ENCODE measurements around the gene ZNF576.
"Not testable (repeated sequence)": the region's sequence is repeated elsewhere in the genome, so short reads cannot be mapped to it uniquely, and the experiment has no call there.

Gene ZNF576

DNA sequence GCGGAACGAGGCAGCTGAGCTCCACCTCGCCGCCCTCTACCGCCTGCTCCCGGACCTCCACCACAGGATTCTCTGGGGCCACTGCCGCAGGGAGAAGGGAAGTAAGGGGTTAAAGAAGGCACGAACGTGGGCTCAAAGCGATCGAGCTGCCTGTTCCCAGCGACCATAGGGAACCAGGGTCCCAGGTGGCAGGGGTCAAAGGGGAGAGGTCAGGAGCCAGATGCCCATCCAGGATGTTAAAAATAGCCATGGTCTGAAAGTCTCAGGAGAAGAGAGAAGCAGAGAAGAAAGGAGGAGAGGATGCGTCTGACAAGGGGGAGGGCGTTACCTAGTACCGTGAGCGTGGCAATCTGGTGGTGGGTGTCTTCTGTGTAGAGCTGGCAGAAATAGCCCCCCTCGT, 30.4 kb downstream of the ZNF576 start:
- DNase-seq (ENCODE audit: low spot score): no peak

DNA sequence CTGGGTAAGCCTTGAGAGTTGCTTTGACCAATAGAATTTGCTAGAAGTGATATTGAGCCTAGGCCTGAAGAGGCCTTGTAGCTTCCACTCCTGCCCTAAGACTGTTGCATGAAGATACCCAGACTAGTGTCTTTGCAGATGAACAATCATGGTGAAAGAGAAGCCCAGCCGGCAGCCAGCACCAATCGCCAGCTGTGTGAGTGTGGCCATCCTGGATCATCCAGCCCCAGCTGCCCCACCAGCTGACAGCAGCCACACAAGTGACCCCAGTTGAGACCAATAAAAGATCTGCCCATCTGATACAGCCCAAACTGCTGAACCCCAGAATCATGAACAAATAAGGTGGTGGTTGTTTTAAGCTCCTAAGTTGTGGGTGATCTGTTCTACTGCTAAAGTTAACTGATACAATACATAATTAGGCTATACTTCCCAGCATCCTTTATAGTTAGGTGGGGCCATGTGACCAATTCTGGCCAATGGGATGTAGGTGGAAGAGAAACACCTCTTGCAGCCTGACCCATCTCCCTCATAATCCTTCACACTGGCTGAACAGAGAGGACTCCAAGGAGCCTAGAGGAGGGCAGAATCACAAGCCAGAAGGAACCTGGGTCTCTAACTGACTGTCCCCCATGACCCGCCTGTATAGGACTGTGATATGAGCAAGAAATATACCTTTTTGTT, 32.4 kb downstream of the ZNF576 start:
- DNase-seq (ENCODE audit: low spot score): no peak

DNA sequence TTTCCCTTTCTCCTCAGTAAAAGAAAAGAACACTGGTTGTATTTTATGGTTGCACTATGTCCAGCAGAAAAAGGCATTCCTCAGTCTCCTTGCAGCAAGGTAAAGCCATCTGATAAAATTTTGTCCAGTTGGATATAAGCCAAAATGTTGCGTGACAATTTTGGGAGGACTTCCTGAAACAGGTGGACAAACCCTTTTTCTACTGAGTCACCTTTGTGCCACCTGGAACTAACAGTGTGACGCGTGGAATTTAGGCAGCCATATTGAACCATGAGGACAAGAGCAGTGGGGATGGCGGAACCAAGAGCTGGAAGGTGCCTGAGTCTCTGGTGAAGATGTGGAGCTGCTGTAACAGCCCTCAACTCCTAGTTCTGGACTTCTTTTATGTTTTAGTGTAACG, 35.1 kb downstream of the ZNF576 start:
- DNase-seq (ENCODE audit: low spot score): no peak

DNA sequence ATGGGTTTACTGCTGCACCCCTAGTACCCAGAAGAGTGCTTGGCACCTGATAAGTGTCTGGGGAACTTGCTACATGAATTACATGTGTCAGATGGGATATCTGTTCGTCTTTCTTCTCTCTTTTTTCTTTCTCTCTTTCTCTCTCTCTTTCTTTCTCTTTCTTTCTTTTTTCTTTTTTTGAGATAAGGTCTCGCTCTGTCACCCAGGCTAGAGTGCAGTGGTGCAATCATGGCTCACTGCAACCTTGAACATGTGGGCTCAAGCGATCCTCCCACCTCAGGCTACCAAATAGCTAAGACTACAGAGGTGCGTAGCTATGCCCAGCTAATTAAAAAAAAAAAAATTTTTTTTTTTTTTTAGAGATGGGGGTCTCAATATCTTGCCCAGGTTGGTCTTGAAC, 37.1 kb downstream of the ZNF576 start:
- no peak for DNase-seq (ENCODE audit: low spot score)

DNA sequence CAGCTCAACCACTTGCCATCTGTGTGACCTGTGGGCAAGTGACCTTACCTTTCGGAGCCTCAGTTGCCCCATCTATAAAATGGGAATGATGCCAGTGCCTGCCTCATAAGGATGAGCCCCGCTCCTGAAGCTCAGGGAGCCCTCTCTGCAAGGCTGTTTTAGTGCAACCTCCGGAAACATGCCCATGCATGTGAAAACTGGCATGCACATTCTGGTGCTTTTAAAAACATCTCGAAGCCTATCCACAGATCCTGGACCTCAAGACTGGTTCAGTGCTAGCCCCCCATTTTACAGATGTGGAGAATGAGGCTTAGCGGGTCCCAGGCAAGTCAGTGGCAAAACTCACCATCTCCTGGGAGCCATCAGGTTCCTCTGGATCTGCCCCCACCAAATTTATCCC, 37.7 kb downstream of the ZNF576 start:
- DNase-seq (ENCODE audit: low spot score): no peak

DNA sequence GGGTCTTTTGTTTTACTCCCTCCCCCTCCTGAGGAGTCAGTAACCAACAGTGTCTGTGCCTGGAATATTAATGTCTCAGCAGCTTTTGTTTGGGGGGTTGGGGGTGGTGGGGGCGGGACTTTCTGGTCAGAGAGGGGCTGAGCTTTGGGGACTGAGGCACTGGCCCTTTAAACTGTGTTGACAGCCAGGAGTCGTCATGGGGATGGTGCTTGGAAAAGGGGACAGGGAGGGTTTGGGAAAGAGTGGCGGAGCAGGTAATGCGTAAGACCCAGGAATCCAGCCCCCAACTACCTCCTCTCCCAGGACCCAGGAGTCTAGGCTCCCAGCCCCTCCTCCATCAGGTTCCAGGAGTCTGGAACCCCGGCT, 38.1 kb downstream of the ZNF576 start:
- DNase-seq (ENCODE audit: low spot score): no peak

DNA sequence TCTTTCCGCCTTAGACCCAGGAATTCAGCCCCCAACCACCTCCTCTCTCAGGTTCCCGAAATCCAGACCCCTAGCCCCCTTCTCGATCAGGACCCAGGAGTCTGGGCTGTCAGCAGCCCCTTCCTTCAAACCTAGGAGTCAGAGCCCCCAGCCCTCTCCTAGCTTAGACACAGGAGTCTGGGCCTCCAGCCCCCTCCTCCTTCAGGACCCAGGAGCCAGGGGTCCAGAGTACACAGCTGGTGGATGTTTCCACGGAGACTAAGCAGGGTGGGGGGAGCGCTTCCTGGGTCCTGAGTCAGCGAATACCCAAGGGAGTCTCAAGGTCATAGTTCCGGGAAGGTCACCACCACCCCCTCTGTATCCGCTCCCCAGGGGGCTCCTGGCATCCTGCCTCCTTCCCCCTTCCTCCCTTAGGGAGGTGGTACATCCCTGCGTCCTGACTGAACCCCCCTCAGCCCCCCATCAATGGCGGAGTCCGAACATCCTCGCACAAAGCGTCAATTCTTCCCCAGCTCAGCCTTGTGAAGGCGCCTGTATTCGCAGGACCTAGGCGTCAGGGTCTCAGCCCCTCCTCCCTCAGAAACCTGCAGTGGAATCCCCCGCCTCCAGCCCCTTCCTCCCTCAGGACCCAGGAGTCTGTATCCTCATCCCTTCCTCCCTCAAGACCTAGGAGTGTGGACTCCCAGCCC, 38.6 kb downstream of the ZNF576 start:
- DNase-seq (ENCODE audit: low spot score): no peak

DNA sequence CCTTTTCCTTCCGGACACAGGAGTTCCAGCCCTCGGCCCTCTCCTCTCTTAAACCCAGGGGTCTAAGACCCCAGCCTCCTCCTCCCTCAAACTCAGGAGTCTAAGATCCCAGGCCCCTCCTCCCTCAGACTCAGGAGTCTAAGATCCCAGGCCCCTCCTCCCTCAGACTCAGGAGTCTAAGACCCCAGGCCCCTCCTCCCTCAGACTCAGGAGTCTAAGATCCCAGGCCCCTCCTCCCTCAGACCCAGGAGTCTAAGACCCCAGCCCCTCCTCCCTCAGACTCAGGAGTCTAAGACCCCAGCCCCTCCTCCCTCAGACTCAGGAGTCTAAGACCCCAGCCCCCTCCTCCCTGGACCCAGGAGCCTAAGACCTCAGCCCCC, 39.2 kb downstream of the ZNF576 start:
- not testable (repeated sequence) for DNase-seq (ENCODE audit: low spot score)

DNA sequence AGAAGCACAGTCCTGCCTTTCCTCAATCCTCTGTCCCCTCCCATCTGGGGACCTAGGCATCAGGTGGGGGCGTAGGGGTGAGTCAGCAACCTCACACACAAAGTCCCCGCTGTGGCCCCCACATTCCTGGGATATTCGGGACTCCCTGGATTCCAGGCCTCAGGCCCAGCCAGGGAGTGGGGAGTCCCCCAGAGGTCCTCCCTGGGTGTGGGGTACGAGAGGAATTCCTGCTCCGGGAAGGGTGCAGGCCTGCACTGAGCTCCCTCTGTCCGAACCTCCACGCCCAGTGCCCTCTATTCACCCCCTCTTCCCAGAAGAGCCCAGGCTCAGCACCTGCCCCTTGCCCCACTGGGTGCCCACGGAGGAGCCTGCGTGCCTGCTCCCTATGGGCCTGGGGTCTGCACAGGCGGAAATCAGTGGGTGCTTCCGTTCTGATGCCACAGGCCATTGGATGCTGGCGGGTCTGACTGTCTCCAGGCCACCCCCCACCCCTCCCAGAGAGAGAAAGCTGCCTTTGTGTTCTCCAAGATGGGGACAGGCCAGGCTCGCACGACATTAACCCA, 39.8 kb downstream of the ZNF576 start:
- DNase-seq (ENCODE audit: low spot score): no peak

DNA sequence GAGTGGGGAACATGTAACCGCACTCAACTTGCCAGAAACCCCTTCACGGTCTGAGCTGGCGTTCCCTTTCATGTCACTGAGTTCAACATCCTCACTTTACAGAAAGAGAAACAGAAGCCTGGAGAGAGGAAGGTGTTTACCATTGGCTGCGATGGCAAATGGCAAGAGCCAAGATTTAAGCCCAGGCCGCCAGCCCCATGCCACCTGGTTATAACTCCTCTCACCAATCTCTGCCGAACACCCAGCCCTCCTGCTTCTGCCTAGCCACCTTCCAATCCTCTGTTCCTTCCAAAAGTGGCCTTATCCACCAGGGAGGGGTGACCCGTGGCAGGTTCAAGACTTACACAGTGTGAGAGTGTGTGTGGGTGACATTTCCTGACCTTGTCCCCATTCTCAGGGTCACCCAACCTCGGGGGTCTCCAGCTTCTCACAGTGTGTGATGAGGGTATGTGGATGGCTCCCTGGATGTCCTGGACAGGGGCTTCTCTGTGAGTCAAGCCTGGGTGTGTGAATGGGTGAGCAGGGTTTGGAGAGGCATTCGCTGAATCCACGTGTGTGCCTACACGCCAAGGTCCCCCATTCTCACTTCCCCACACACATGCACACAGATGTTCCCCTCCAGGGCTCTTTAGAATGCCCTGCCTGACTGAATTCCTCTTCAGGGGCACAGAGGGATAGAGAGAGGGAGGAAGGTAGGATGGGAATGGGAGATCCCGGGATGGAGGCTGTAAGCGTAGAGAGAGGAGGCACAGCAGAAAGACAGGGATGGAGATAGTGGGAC, 42.0 kb downstream of the ZNF576 start:
- no peak for DNase-seq (ENCODE audit: low spot score)

DNA sequence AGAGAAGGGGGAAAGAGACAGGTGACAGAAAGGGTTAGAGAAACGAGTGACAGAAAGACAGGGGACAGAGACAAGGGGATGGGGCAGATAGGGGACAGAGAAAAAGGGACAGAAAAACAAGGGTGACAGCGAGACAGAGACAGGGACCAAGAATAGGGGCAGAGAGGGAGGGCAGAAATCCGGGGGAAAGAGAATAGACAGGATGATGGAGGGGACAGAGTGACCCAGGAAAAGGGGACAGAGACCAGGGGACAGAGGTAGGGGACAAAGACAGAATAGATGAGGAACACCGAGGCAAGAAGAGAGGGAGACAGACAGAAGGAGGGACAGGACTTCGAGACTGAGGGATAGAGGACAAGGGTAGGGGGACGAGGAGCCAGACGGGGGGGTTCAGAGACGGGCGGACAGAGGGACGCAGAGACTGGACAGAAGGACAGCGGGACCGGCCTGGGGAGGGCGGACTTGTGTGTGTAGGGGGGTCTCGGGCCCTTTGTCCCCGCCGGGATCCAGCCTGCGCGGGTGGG, 42.7 kb downstream of the ZNF576 start:
- DNase-seq (ENCODE audit: low spot score): no peak

DNA sequence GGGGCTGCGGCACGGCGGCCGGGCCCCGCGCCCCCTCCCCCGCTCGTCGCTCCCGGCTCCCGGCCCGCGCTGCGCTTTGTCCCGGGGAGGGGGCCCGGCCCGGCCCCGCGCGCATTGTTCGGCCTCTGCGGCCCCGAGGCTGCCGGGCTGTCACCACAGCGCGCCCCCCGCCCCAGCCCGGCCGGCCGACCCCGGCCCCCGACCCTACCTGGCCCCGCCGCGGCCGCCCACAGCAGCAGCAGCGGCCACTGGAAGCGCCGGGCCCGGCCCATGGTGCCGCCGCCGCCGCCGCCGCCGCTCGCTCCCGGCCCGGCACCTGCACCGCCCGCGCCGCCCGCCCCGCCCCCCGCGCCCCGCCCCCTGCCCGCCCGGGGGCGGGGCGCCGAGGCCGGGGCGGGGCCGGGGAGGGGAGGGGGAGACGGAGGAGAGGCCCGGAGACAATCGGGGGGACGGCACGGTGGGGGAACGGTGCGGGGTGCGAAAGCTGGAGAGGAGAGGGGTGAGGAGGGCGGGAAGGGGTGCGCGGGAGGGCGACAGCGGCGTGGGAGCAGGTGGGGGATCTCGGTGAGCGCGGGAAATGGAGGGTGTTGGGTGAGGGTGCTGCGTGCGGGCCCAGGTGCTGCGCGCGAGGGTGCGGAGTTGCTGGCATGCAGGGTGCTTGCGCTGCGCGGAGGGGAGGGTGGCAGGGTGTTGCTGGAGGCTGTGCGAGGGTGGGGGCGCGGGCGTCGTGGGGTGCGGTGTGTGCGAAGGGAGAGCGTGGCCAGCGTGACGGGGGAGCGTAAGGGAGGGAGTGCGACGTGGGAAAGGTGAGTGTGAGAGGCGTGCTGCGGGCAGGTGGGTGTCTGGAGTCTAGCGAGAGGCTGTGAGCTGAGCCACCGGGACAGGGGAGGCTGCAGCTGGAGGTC, 43.4 kb downstream of the ZNF576 start, which contains the start of gene CADM4:
Gene CADM4, minus strand, starts transcription at position 332 of the 905 bp plus-strand sequence. Its CDS starts 60 bp downstream, at position 272.
- DNase-seq (ENCODE audit: low spot score): no peak

DNA sequence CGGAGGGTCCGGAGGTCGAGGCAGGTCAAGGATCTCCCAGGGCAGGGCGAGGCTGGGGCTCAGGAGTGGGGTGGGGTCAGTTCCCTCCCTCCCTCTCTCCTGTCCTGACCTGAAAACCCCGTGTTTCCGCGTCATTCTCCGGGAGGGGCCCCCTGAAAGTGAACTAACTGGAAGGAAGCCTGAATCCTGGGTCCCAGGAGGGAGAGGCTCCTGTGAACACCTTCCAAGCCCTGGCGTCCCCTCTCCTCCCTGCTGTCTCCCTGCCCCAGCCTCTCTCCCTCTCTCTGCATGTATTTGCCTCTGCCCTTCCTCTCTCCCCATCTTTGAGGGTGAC, 44.0 kb downstream of the ZNF576 start:
- no peak for DNase-seq (ENCODE audit: low spot score)

DNA sequence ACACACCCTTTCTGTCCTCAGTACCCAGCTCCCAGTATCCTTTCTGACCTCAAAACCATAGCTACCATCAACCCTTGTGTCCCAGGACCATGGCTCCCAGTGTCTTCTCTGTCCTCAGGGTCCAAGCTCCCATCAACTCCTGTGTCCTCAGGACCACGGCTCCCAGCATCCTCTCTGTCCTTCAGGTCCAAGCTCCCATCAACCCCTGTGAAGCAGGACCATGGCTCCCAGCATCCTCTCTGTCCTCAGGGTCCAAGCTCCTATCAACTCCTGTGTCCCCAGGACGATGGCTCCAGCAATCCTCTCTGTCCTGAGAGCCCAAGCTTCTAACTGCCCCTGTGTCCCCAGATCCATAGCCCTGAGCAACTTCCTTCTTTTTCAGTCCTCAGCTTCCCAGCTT, 44.9 kb downstream of the ZNF576 start:
- DNase-seq (ENCODE audit: low spot score): no peak

DNA sequence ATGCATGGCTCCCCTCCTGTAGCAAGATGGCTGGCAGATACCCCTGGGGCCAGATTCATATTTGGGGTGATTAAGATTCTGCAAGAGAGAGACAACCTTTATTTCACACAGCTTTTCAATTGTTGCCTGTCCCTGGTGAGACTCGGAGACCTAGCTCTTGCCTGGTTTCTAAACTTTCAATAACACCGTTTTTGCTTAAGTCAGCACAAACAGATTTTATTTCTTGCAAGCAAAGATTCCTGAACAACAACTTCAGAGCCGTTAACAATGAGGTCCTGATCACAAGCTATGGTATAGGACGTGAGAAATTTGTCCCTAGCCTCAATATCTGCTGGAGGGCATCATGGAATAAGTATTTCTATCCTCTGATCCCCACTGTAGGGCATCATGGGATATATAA, 46.1 kb downstream of the ZNF576 start:
- no peak for DNase-seq (ENCODE audit: low spot score)

DNA sequence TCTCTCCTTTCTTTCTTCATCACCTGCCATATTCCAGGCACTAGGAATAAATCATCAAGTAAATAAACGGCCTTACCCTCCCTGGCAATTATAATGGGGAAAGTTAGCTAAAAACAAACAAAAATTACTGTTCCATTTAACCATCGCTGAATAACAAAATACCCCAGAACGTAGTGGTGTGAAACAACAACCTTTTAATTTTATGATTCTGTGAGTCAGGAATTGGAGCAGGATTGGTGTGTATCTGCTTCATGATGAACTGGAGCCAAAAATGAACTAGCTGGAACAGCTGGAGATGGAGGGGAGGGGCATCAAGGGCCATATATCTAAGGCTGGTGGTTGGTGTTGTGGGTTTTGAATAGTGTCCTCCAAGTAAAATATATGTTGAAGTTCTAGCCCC, 46.9 kb downstream of the ZNF576 start:
- DNase-seq (ENCODE audit: low spot score): no peak

DNA sequence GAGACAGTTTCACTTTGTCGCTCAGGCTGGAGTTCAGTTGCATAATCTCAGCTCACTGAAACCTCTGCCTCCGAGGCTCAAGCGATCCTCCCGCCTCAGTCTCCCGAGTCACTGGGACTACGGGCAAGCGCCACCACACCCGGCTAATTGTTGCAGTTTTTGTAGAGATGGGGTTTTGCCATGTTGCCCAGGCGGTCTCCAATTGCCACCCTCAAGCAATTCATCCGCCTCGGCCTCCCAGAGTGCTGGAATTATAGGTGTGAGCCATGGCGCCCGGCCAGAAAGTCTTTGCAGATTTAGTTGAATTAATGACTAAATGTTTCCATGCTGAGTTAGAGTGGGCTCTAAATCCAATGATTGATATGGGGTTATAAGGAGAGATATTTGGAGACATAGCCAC, 47.8 kb downstream of the ZNF576 start:
- no peak for DNase-seq (ENCODE audit: low spot score)

DNA sequence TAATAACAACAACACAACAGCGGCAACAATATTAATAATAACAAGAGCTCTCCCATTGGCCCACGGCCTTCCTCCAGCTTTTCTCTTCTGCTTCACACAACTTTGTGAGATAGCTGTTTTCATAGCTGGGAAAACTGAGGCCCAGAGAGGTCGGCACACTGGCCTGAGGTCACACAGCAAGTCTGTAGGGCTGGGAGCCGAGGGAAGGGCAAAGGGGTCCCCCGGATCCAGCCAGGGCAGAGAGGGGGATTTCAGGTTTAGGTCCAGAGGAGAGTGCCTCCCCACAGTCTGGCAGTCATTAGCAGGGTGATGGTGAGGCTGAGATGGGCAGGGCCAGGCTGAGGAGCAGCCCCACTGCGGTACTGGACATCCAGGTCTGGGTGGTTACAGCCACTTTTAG, 52.2 kb downstream of the ZNF576 start:
- no peak for DNase-seq (ENCODE audit: low spot score)

DNA sequence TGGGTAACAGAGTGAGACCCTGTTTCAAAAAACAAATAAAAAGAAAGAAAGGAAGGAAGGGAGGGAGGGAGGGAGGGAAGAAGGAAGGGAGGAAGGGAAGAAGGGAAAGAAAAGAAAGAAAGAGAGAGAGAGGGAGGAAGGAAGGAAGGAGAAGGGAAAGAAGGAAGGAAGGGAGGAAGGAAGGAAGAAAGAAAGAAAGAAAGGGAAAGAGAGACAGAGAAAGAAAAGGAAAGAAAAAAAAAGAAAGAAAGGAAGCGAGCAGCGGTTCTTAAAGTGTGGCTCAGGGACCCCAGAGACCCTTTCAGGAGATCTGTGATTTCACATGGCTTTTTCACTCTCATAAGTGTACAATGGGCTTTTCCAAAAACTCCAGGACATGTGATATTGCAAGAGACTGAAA, 53.1 kb downstream of the ZNF576 start:
- no peak for DNase-seq (ENCODE audit: low spot score)

DNA sequence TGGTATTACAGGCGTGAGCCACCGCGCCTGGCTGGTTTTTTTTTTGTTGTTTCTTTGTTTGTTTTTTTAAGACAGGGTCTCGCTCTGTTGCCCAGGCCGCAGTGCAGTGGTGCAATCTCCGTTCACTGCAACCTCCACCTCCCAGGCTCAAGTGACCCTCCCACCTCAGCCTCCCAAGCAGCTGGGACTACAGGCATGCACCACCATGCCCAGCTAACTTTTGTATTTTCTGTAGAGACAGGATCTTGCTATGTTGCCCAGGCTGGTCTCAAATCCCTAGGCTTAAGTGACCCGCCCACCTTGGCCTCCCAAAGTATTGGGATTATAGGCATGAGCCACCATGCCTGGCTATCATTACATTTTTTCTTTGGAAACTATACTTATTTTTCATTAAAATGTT, 53.9 kb downstream of the ZNF576 start:
- DNase-seq (ENCODE audit: low spot score): not testable (repeated sequence)
